ENCODE data around the gene MUC15. TPM values are rescaled to one million over a fixed set of nuclear protein-coding genes. Genes with fewer than 3 reads are reported as not detected.
A peak's percentile ranks its signal among the peaks of the same experiment; 100 is the strongest.

Gene MUC15
- total and polyA plus RNA-seq, 2 experiments from 2014 or later, result not detected

GRCh38 chr11:26580929-26581328 lies 8.9 kb upstream of the MUC15 start (continued):
- TF ChIP-seq CTCF (conservative IDR thresholded peaks at IDR 0.05; ENCODE audit: low read depth in 2 of 2) (no peak), ZNF331 (CRISPR knock-in tag; IDR thresholded peaks at IDR 0.05; ENCODE audit: low read depth) (no peak), EZH2 (IDR thresholded peaks at IDR 0.05; ENCODE audit: low read depth, unreplicated experiment) (no peak), ZNF114 (CRISPR knock-in tag; IDR thresholded peaks at IDR 0.05) (no peak), ETS1 (IDR thresholded peaks at IDR 0.05) (no peak)

DNA sequence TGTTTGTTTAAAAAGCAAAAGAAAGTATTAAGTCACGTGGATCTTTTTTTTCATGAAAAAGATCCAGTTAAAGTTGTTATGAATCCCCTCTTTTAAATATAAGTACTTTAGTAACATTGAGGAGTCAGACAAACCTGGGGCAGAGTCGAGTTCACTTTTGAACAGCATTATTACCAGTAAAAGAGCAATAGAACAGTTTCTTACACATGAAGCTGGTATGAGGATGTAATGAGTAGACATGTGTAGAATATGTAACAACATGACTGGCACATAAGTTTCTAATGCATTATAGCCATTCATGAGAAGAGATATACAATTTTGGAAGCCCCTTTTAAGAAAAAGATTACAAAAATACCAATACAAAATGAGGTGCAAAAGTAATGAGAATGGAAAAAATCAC lies 7.6 kb upstream of the MUC15 start:
- H3K9me2 ChIP-seq (ENCODE audit: insufficient read depth), result no peaks in the 10 kb centered on the region
- no peak overlapping the region for H2AFZ ChIP-seq
- no peaks in the 10 kb centered on the region for H3K36me3 ChIP-seq (ENCODE audit: insufficient read depth)
- H3K4me1 Mint-ChIP-seq, result peaks cover 14% of the 10 kb centered on the region
- ATAC-seq, result no peak
- H3K27me3 Mint-ChIP-seq (ENCODE audit: insufficient read depth, low read depth, poor library complexity), result no peaks in the 10 kb centered on the region
- no peaks in the 10 kb centered on the region for H3K79me2 ChIP-seq (replicated peaks; ENCODE audit: insufficient read depth)
- H3K4me2 ChIP-seq, result 0 out of 2 replicates have a peak overlapping the region, but pooled peaks have one; percentile 22
- 0 out of 2 replicates have a peak overlapping the region, but pooled peaks have one; percentile 15 for H3K27ac Mint-ChIP-seq
- H3K9me3 Mint-ChIP-seq, result no peaks in the 10 kb centered on the region
- no peaks in the 10 kb centered on the region for H3K27me3 ChIP-seq (ENCODE audit: insufficient read depth)
- H3F3A ChIP-seq (replicated peaks; ENCODE audit: low read depth), result no peaks in the 10 kb centered on the region
- H3K36me3 Mint-ChIP-seq (ENCODE audit: low read depth), result no peaks in the 10 kb centered on the region
- H3K4me3 Mint-ChIP-seq, result no peak overlapping the region
- no peak overlapping the region for H3K27ac ChIP-seq (ENCODE audit: low read depth)
- no peak for TF ChIP-seq EZH2 (IDR thresholded peaks at IDR 0.05; ENCODE audit: low read depth, unreplicated experiment)
- no peak for TF ChIP-seq ETS1 (IDR thresholded peaks at IDR 0.05)
- no peak for TF ChIP-seq ZNF331 (CRISPR knock-in tag; IDR thresholded peaks at IDR 0.05; ENCODE audit: low read depth)
- TF ChIP-seq, protein P1, sequence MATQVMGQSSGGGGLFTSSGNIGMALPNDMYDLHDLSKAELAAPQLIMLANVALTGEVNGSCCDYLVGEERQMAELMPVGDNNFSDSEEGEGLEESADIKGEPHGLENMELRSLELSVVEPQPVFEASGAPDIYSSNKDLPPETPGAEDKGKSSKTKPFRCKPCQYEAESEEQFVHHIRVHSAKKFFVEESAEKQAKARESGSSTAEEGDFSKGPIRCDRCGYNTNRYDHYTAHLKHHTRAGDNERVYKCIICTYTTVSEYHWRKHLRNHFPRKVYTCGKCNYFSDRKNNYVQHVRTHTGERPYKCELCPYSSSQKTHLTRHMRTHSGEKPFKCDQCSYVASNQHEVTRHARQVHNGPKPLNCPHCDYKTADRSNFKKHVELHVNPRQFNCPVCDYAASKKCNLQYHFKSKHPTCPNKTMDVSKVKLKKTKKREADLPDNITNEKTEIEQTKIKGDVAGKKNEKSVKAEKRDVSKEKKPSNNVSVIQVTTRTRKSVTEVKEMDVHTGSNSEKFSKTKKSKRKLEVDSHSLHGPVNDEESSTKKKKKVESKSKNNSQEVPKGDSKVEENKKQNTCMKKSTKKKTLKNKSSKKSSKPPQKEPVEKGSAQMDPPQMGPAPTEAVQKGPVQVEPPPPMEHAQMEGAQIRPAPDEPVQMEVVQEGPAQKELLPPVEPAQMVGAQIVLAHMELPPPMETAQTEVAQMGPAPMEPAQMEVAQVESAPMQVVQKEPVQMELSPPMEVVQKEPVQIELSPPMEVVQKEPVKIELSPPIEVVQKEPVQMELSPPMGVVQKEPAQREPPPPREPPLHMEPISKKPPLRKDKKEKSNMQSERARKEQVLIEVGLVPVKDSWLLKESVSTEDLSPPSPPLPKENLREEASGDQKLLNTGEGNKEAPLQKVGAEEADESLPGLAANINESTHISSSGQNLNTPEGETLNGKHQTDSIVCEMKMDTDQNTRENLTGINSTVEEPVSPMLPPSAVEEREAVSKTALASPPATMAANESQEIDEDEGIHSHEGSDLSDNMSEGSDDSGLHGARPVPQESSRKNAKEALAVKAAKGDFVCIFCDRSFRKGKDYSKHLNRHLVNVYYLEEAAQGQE (IDR thresholded peaks at IDR 0.05; ENCODE audit: unreplicated experiment), result no peak
- no peak for TF ChIP-seq POLR2AphosphoS5 (IDR thresholded peaks at IDR 0.05; ENCODE audit: low read depth)
- no peak for TF ChIP-seq NANOG (IDR thresholded peaks at IDR 0.05; ENCODE audit: borderline replicate concordance)
- TF ChIP-seq JUNB (IDR thresholded peaks at IDR 0.05; ENCODE audit: unreplicated experiment), result no peak
- no peak for TF ChIP-seq CTCF (conservative IDR thresholded peaks at IDR 0.05; ENCODE audit: low read depth in 2 of 2)
- no peak for TF ChIP-seq EZH2phosphoT487 (IDR thresholded peaks at IDR 0.05; ENCODE audit: unreplicated experiment)
- no peak for TF ChIP-seq STAT1 (IDR thresholded peaks at IDR 0.05; ENCODE audit: unreplicated experiment)
- peaks cover 17% of the 10 kb centered on the region for H3K4me1 ChIP-seq (ENCODE audit: insufficient read depth)
- no peaks in the 10 kb centered on the region for H4K20me1 ChIP-seq (replicated peaks; ENCODE audit: insufficient read depth)
- no peak for DNase-seq (ENCODE audit: low spot score)
- no peak overlapping the region for H3K4me3 ChIP-seq

All from GM23338 (cell line).